Cardiac ventricle fibroblast (primary cell): Measurements from ENCODE around the gene FLOT1. TPM values are rescaled to one million over a fixed set of nuclear protein-coding genes. Genes with fewer than 3 reads are reported as not detected.

Experiments
- total RNA-seq: library from RNA; depleted of rRNA; stranded (reverse); fragments of >200 nt; gene quantifications from 2 replicates; pipeline ENCODE4 v1.2.3, GENCODE V29; 2015

Gene FLOT1
- 68.3 and 71.3 TPM in 2 replicates for total RNA-seq

GRCh38 chr6:30742316-30743098, at the start of gene FLOT1:
TSS of gene FLOT1 (minus strand) at chr6:30742687. CDS start at chr6:30742189, 498 bp downstream.

GRCh38 chr6:30744054-30744805, 1.7 kb upstream of the FLOT1 start, which contains the start of gene IER3:
TSS of gene IER3 (minus strand) at chr6:30744547. CDS start at chr6:30744518, 29 bp downstream.

GRCh38 chr6:30719791-30720737, 22.4 kb downstream of the FLOT1 start, which contains the start of gene TUBB:
TSS of gene TUBB (plus strand) at chr6:30720352. CDS start at chr6:30720507, 155 bp downstream.

GRCh38 chr6:30717129-30717844, 25.2 kb downstream of the FLOT1 start, which contains the start of gene MDC1:
TSS of gene MDC1 (minus strand) at chr6:30717281. CDS start at chr6:30715175, 2,106 bp downstream.

GRCh38 chr6:30690403-30691207, 51.9 kb downstream of the FLOT1 start, which contains the start of gene NRM:
TSS of gene NRM (minus strand) at chr6:30690984. CDS start at chr6:30690974, 10 bp downstream.

GRCh38 chr6:30686009-30686907, 56.2 kb downstream of the FLOT1 start, which contains the start of gene PPP1R18:
TSS of gene PPP1R18 (minus strand) at chr6:30686645. CDS start at chr6:30686018, 627 bp downstream.

Other genes starting within 250 kb of the FLOT1 start
- 31.1 and 31.2 TPM in 2 replicates for gene GNL1, start 186.2 kb downstream of the FLOT1 start, total RNA-seq
- gene PRR3, start 185.4 kb downstream of the FLOT1 start, total RNA-seq, result 5.6 and 5.7 TPM in 2 replicates
- gene ABCF1, start 171.2 kb downstream of the FLOT1 start, total RNA-seq, result 33.8 and 43.1 TPM in 2 replicates
- 25.5 and 31.0 TPM in 2 replicates for gene PPP1R10, start 125.4 kb downstream of the FLOT1 start, total RNA-seq
- 44.1 and 50.9 TPM in 2 replicates for gene MRPS18B, start 124.8 kb downstream of the FLOT1 start, total RNA-seq
- gene ATAT1, start 115.8 kb downstream of the FLOT1 start, total RNA-seq, result 0.69 and 3.3 TPM in 2 replicates
- 4.1 and 4.6 TPM in 2 replicates for gene C6orf136, start 95.6 kb downstream of the FLOT1 start, total RNA-seq
- gene DHX16, start 69.7 kb downstream of the FLOT1 start, total RNA-seq, result 11.4 and 11.7 TPM in 2 replicates
- 51.2 and 57.3 TPM in 2 replicates for gene PPP1R18, start 56.0 kb downstream of the FLOT1 start, total RNA-seq
- 4.2 and 4.6 TPM in 2 replicates for gene NRM, start 51.7 kb downstream of the FLOT1 start, total RNA-seq
- 7.6 and 7.8 TPM in 2 replicates for gene MDC1, start 25.4 kb downstream of the FLOT1 start, total RNA-seq
- 217 and 218 TPM in 2 replicates for gene TUBB, start 22.3 kb downstream of the FLOT1 start, total RNA-seq
- 18.3 and 18.7 TPM in 2 replicates for gene IER3, start 1.9 kb upstream of the FLOT1 start, total RNA-seq
- 25.7 and 27.1 TPM in 2 replicates for gene DDR1, start 141.8 kb upstream of the FLOT1 start, total RNA-seq
- 12.3 and 16.6 TPM in 2 replicates for gene GTF2H4, start 165.5 kb upstream of the FLOT1 start, total RNA-seq
- 16.4 and 18.6 TPM in 2 replicates for gene VARS2, start 171.6 kb upstream of the FLOT1 start, total RNA-seq
- not detected in 2 replicates for gene SFTA2, start 189.5 kb upstream of the FLOT1 start, total RNA-seq
- not detected in 2 replicates for gene MUCL3, start 198.3 kb upstream of the FLOT1 start, total RNA-seq
- gene MUC21, start 241.0 kb upstream of the FLOT1 start, total RNA-seq, result not detected in 2 replicates